Mesodermal cell (in vitro differentiated cells): Measurements from ENCODE around the gene MAS1.
"Not testable (repeated sequence)": the region's sequence is repeated elsewhere in the genome, so short reads cannot be mapped to it uniquely, and the experiment has no call there.

Experiments
- H3K27ac ChIP-seq: 2 replicates; pipeline ENCODE4 v1.7.0; 2013; ENCODE audit warnings: mild to moderate bottlenecking, low read depth, low read length, moderate library complexity; ENCODE audit not compliant: severe bottlenecking
- H3K36me3 ChIP-seq: 2 replicates; pipeline ENCODE4 v1.7.1; 2013; ENCODE audit warnings: mild to moderate bottlenecking, low read length, moderate library complexity; ENCODE audit not compliant: control insufficient read depth, insufficient read depth
- H3K4me1 ChIP-seq: one replicate; pipeline ENCODE4 v1.7.1; 2013; ENCODE audit warnings: mild to moderate bottlenecking, low read length; ENCODE audit not compliant: insufficient read depth, control insufficient read depth, poor library complexity, severe bottlenecking
- H3K4me3 ChIP-seq: 2 replicates; pipeline ENCODE4 v1.7.0; 2013; ENCODE audit warnings: low read length, control low read depth, mild to moderate bottlenecking; ENCODE audit not compliant: insufficient read depth, poor library complexity, severe bottlenecking; ENCODE audit errors: extremely low read depth
- H3K9me3 ChIP-seq: 2 replicates; pipeline ENCODE4 v1.7.1; 2013; ENCODE audit warnings: mild to moderate bottlenecking, low read length, moderate library complexity; ENCODE audit not compliant: control insufficient read depth
- WGBS, 2 experiments: methylation state at CpG; one replicate each; pipeline ENCODE4 v1.1.5; 2013; ENCODE audit warnings: missing lambda C conversion rate in 2 of 2; ENCODE audit not compliant: insufficient coverage in 2 of 2; 5-methylcytosine and 5-hydroxymethylcytosine counted together

The MAS1 gene

DNA sequence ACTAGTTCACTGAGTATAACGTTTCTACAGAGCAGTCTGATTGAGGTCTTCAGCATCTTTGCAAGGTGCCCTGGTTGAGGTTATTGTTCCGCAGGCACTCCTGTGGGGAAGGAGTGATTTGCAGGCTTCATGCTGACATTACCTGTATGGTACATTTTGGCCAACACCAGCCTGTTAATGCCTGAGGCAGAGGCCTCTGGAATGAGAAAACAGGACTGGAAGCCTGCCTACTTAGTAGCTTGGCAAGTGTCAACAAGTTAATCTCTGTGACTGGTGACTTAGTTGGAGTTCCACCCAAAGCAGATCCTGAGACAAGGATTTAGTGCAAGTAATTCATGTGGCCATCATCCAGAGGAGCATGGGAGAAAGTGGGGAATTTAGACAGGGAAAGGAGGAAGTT is 24.6 kb downstream of the MAS1 start:
- no peaks in the 10 kb centered on the region for H3K36me3 ChIP-seq
- no peak overlapping the region for H3K4me3 ChIP-seq
- no peak overlapping the region for H3K27ac ChIP-seq
- WGBS, 2 experiments: 67 to 74% methylated on average over 2 of the region's 2 CpGs
- H3K9me3 ChIP-seq: no peaks in the 10 kb centered on the region
- peaks cover 4% of the 10 kb centered on the region for H3K4me1 ChIP-seq

- WGBS, 2 experiments: 81 to 83% methylated on average over 1 to 2 of the region's 4 CpGs
- no peak overlapping the region for H3K4me3 ChIP-seq
- no peaks in the 10 kb centered on the region for H3K36me3 ChIP-seq
- H3K9me3 ChIP-seq: no peaks in the 10 kb centered on the region
- no peak overlapping the region for H3K27ac ChIP-seq
- peaks cover 4% of the 10 kb centered on the region for H3K4me1 ChIP-seq
Measured at GRCh38 chr6:159916237-159916636, 25.4 kb downstream of the MAS1 start.

- H3K4me1 ChIP-seq: peaks cover 4% of the 10 kb centered on the region
- no peak overlapping the region for H3K27ac ChIP-seq
- WGBS, 2 experiments: 81 to 93% methylated on average over 6 to 9 of the region's 9 CpGs
- H3K36me3 ChIP-seq: no peaks in the 10 kb centered on the region
- no peaks in the 10 kb centered on the region for H3K9me3 ChIP-seq
- H3K4me3 ChIP-seq: no peak overlapping the region
Measured at GRCh38 chr6:159916752-159917151, 26.0 kb downstream of the MAS1 start.

DNA sequence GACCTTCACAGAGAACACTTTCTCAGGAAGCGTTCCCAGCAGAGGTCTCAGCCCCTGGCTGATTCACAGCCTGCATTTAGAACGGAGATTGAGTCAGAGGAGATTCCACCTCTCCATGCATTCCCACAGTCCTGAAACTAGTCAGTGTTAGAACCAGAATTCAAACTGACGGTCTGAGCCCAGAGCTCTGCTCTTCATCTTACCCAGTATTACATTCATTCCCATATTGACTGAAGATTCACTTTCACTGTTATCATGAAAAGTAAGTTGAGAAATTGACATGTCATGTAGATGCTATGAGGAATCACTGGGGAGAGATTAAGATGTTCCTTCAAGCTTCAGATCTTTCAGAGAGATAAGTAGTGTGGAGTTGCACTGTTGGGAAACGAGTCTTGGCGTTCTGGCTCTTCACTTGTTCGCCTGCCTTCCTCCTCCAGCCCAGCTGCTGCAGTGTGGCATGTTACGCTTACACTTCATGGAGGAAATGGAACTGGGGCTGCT is 28.3 kb downstream of the MAS1 start:
- H3K9me3 ChIP-seq: no peaks in the 10 kb centered on the region
- H3K4me1 ChIP-seq: peaks cover 4% of the 10 kb centered on the region
- no peak overlapping the region for H3K4me3 ChIP-seq
- H3K27ac ChIP-seq: no peak overlapping the region
- 91 to 94% methylated on average over 5 to 6 of the region's 7 CpGs for WGBS, 2 experiments
- no peaks in the 10 kb centered on the region for H3K36me3 ChIP-seq

DNA sequence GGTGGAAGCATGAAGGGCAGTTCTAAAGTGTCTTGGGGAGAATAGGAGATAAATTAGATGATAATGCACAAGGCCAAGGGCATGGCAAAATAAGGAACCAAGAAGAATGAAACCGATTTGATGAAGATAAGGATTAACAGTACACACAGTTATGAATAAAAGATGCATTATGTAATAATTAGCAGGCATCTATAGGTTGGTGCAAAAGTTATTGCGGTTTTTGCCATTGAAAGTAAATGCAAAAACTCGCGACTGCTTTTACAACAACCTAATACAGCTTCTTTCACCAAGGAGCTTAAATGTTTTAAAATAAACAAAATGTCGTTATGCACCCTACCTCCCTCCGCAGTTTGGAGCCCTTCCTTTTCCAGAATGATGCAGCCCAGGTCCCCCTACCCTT is 29.0 kb downstream of the MAS1 start:
- 100% methylated on average over 4 of the region's 6 CpGs; no CpG with 5 or more reads in 1 of the 2 experiments for WGBS, 2 experiments
- Histone ChIP-seq H3K4me1 (peaks cover 4% of the 10 kb centered on the region), H3K27ac (no peak overlapping the region)

DNA sequence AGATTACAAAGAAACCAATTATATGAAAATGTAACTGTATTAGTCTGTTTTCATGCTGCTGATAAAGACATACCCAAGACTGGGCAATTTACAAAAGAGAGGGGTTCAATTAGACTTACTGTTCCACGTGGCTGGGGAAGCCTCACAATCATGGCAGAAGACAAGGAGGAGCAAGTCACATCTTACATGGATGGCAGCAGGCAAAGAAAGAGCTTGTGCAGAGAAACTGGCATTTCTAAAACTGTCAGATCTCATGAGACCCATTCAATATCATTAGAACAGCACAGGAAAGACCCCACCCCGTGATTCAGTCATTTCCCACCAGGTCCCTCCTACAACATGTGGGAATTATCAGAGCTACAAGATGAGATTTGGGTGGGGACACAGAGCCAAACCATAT is 33.4 kb downstream of the MAS1 start:
- not testable (repeated sequence) for H3K4me3 ChIP-seq, H3K9me3 ChIP-seq, H3K4me1 ChIP-seq, H3K27ac ChIP-seq, H3K36me3 ChIP-seq
- WGBS, 2 experiments: 67% methylated on average over 1 of the region's 2 CpGs

More for the DNA sequence above, 29.0 kb downstream of the MAS1 start:
- no peaks in the 10 kb centered on the region for H3K9me3 ChIP-seq
- H3K4me3 ChIP-seq: no peak overlapping the region
- no peaks in the 10 kb centered on the region for H3K36me3 ChIP-seq

GRCh38 chr6:159926542-159927203 is 35.9 kb downstream of the MAS1 start:
- Histone ChIP-seq H3K27ac (no peak overlapping the region), H3K4me1 (no peaks in the 10 kb centered on the region), H3K36me3 (no peaks in the 10 kb centered on the region), H3K4me3 (no peak overlapping the region), H3K9me3 (no peaks in the 10 kb centered on the region)
- whole genome bisulfite sequencing, 2 experiments: 86 to 97% methylated on average over 5 of the region's 5 CpGs

GRCh38 chr6:159929819-159930218 is 39.0 kb downstream of the MAS1 start:
- 74 to 82% methylated on average over 6 to 7 of the region's 8 CpGs for WGBS, 2 experiments
- Histone ChIP-seq H3K9me3 (no peaks in the 10 kb centered on the region), H3K36me3 (no peaks in the 10 kb centered on the region), H3K4me3 (no peak overlapping the region), H3K27ac (no peak overlapping the region), H3K4me1 (no peaks in the 10 kb centered on the region)

- no peak overlapping the region for H3K4me3 ChIP-seq
- H3K36me3 ChIP-seq: no peaks in the 10 kb centered on the region
- H3K4me1 ChIP-seq: no peaks in the 10 kb centered on the region
- no peak overlapping the region for H3K27ac ChIP-seq
- H3K9me3 ChIP-seq: no peaks in the 10 kb centered on the region
- whole genome bisulfite sequencing, 2 experiments: 84 to 88% methylated on average over 3 of the region's 3 CpGs
Measured at GRCh38 chr6:159931112-159931511, 40.3 kb downstream of the MAS1 start.

- H3K9me3 ChIP-seq: no peaks in the 10 kb centered on the region
- no peak overlapping the region for H3K27ac ChIP-seq
- H3K4me1 ChIP-seq: no peaks in the 10 kb centered on the region
- 77 to 87% methylated on average over 3 to 4 of the region's 4 CpGs for WGBS, 2 experiments
- no peak overlapping the region for H3K4me3 ChIP-seq
- no peaks in the 10 kb centered on the region for H3K36me3 ChIP-seq
Measured at GRCh38 chr6:159931846-159932245, 41.1 kb downstream of the MAS1 start.

DNA sequence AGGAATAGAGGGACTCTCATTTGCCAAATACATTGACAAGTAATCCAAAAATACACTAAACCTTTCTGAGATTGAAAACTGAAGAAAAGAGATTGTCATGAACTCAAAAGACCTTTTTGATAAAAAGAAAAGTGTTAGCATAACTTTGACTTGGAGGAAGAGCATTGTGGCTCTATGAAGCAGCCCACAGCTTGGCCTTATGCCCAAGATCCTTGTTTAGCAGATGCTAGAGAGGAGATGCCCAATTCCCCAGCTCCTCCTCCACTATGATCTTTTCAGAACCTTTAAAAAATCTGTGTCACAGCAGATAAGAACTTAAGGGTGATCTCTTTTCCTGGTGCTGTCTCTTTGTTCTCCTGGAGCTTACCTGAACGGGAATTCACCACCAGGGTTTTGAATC is 42.3 kb downstream of the MAS1 start:
- H3K4me3 ChIP-seq: no peak overlapping the region
- H3K27ac ChIP-seq: no peak overlapping the region
- H3K4me1 ChIP-seq: no peaks in the 10 kb centered on the region
- no peaks in the 10 kb centered on the region for H3K36me3 ChIP-seq
- 87 to 91% methylated on average over 1 of the region's 1 CpG for WGBS, 2 experiments
- H3K9me3 ChIP-seq: no peaks in the 10 kb centered on the region
